Fibroblast of pulmonary artery (primary cell): ENCODE measurements around the gene FGFBP3.

Experiments
- DNase-seq: peaks from one replicate; pipeline ENCODE4 v3.0.0-alpha.2; 2010; ENCODE audit warnings: low read depth
- H3K4me3 ChIP-seq: replicated peaks from 2 replicates; pipeline ENCODE4 v1.5.1; 2011; ENCODE audit warnings: low read depth, mild to moderate bottlenecking, control low read depth, low read length, moderate library complexity
- TF ChIP-seq, protein P1 (sequence below): IDR thresholded peaks from 2 replicates; pipeline ENCODE4 v1.5.1; 2011; ENCODE audit warnings: mild to moderate bottlenecking, control low read depth, low read length, inconsistent platforms; ENCODE audit errors: missing control alignments

FGFBP3 gene, protein sequence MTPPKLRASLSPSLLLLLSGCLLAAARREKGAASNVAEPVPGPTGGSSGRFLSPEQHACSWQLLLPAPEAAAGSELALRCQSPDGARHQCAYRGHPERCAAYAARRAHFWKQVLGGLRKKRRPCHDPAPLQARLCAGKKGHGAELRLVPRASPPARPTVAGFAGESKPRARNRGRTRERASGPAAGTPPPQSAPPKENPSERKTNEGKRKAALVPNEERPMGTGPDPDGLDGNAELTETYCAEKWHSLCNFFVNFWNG

DNA sequence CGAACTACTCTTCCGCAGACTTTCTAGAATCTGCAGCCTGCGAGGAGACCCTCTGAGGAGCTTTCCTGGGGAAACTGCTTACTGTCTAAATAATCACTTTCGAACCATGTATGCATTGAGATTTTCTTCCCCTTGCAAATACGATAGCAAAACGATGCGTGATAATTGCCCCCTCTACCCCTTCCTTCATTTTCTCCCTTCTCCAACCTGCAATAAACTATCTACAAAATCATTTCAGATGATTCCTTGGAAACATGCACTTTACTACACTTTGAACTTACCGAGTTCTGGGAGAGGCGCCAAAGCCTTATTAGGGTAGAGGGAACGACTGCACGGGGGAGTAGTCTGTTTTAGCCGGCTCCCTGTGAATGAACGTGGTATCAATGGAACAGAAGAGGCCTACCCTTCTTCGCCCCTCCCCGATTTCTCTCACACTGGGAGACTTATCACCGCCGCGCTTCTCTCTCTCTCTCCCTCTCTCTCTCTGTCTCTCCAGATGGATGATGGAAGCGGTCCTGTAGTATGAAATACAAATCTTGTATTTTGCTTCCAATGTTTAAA lies at the start of gene FGFBP3:
FGFBP3 (minus strand) TSS at position 370 of the 561 bp plus-strand sequence. CDS start 517 bp downstream, outside the sequence.
- TF ChIP-seq, protein P1, sequence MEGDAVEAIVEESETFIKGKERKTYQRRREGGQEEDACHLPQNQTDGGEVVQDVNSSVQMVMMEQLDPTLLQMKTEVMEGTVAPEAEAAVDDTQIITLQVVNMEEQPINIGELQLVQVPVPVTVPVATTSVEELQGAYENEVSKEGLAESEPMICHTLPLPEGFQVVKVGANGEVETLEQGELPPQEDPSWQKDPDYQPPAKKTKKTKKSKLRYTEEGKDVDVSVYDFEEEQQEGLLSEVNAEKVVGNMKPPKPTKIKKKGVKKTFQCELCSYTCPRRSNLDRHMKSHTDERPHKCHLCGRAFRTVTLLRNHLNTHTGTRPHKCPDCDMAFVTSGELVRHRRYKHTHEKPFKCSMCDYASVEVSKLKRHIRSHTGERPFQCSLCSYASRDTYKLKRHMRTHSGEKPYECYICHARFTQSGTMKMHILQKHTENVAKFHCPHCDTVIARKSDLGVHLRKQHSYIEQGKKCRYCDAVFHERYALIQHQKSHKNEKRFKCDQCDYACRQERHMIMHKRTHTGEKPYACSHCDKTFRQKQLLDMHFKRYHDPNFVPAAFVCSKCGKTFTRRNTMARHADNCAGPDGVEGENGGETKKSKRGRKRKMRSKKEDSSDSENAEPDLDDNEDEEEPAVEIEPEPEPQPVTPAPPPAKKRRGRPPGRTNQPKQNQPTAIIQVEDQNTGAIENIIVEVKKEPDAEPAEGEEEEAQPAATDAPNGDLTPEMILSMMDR, result no peak
- peak; percentile 51 for DNase-seq
- H3K4me3 ChIP-seq, result peak within 1 kb of the TSS; percentile 65

DNA sequence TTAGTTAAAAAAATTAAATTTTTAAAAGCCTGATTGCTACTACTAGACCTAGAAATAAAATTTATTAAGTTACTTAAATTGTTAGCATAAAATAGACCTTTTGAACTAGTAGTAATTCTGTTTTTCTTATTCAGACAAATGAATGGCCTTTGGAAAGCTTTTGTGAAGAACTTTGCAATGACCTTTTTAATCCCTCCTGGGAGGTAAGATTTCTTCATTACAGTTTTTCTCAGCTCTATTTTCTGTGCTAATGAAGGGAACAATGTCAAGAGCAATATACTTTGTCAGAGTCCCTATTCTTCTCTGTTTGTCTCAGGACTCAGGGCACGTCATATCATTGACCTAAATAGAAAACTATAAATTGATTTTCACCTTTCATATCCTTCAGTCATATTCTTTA lies 47.8 kb upstream of the FGFBP3 start:
- DNase-seq, result no peak
- TF ChIP-seq, protein P1, result no peak
- H3K4me3 ChIP-seq, result no peak overlapping the region

DNA sequence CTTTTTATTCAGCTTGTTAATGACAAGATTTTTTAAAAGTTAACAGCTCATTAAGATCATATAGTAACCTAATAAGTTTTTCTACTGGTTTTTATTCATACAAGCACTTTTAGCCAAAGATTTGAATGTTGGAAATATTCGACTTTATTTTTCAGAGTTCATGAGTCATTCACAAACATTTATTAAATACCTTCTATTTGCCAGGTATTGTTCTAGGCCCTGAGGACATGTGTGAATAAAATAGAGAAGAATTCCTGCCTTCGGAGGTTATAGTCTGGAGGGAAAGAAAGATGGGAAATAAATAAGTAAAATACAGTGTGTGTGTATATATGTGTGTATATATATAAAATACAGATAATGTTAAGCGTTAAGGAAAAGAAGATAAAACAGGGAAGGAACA lies 45.8 kb upstream of the FGFBP3 start:
- TF ChIP-seq, protein P1, result no peak
- peak; percentile 14 for DNase-seq
- no peak overlapping the region for H3K4me3 ChIP-seq

DNA sequence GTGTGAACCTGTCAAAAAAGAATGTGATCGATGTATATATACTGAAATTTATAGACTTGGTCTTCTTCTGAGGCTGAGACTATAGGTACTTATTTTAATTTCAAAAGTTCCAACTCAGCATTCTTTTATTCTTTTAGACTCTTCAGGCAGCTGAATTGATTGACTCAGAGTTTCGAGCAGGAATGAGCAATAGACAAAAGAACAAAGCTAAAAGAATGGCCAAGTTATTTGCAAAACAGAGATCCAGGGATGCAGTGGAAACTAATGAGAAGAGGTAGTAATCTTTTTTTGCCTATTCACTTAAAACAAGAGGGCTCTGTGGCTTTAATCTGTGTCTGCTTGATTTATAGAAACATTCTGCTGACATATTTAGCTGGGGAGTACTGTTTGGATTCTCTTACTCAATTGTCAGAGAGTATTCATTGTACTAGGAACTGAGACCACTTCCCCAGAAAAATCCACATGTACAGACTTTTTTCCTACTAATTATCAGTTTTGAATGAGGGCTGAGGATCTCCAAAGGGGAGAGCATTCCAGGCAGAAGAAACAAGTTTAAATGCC lies 44.4 kb upstream of the FGFBP3 start:
- TF ChIP-seq, protein P1, result no peak
- DNase-seq, result peak; percentile 44
- H3K4me3 ChIP-seq, result no peak overlapping the region

DNA sequence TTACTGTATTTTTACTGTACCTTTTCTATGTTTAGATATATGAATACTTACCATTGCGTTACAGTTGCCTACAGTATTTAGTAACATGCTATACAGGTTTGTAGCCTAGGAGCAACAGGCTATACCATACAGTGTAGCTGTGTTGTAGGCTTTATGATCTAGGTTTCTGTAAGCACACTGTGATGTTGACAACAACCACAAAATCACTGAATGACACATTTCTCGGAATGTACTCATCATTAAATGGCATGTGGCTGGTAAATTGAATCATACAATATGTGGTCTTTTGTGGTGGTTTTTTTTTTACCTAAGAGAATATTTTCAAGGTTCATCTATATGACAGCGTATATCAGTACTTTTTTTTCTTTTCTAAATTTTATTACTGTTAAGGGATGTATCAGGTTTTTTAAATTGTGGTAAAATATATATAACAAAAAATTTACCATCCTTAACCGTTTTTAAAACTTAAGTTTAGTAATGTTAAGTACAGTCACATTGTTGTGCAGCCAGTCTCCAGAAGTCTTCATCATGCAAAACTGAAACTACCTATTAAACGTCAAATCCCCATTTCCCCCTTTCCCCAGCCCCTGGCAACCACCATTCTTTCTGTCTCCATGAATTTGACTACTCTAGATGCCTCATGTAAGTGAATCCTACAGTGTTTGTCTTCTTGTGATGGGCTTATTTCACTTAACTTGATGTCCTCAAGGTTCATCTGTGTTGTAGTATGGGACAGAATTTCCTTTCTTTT lies 35.8 kb upstream of the FGFBP3 start:
- TF ChIP-seq, protein P1, result no peak
- H3K4me3 ChIP-seq, result no peak overlapping the region
- peak; percentile 11 for DNase-seq

DNA sequence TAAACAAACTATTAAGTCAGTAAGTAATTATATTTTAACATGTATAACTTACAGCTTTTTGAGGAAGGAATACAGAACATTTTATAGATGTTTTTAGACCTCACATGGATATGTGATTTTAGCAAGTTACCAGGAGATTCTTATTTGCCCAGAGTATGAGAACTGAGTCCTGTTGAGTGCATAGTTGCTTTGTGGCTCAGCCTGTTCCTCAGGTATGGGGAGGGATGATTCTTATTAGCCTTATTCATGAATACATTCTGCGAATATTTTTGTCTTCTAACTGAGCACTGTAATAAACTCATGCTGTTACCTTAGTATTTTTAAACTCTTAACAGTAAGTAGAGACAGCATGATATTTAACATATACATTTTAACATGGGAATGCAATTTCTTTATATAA lies 32.1 kb upstream of the FGFBP3 start:
- TF ChIP-seq, protein P1, result no peak
- no peak for DNase-seq

More for the DNA sequence above, 32.1 kb upstream of the FGFBP3 start:
- no peak overlapping the region for H3K4me3 ChIP-seq
